ENCODE measurements around the gene ANKS1B.

The ANKS1B gene

DNA sequence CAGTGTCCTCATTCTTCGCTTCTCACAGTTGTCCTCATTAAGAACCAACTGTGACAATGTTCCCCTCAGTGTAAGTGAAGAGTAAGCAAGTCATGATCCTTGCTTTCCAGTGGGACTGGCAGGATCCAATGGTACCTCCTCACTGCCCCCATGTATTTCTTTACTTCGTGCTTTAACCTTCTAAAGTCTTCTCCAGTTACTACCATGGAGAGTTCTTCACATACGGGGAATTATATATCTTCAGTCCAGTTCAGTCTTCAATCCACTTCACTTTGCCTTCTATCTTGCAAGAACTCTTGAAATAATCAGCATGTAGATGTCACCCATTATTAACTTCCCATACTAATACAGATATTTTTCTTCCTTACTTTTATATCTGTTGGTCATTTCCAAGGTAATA lies 719.1 kb downstream of the ANKS1B start:
- DNase-seq (ENCODE audit: low read depth): no peak

- DNase-seq (ENCODE audit: low read depth): no peak
Observed at GRCh38 chr12:99261256-99261655, 723.5 kb downstream of the ANKS1B start.

GRCh38 chr12:99260456-99260996 lies 724.2 kb downstream of the ANKS1B start:
- no peak for DNase-seq (ENCODE audit: low read depth)

DNA sequence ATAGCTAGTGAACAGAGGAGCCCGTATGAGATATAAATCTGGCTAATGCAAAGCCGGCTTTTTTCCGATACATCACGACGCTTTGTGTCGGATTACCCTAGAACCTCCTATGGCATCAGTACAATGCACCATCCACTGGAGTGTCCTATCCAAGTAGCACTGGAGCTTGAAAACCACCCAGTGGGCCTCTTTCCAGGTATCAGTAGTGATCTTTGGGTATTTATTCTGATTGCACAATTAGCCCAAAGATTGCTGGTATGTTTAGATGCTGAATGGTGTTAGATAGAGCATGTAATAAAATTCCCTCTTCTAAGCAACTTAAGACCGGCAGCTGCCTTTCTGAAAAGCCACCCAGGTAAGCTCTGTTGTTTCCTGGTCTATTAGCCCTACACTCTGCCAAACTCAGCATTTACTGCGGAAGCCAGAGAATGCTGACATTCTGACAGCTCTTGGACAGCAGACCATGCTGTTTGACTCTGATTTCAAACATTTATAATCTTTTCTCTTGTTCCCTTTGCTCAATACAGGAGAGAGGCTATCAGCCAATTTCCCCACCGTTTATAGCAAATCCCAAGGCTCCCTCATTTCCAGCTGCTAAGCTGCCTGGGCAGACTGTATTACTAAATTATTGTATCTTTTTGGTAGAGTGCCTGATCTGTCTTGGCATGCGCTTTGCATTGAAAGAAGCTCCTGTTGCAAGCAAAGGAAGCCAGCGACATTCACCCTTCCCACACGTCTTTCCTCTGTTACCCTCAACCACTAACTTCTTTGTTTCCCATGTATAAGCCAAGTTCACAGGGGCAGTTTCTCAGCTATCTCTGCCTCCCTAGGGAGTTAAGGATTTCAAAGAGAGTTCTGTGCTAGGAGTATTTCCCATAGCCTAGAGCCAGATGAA lies 725.4 kb downstream of the ANKS1B start:
- peak; percentile 6 for DNase-seq (ENCODE audit: low read depth)

- peak; percentile 4 for DNase-seq (ENCODE audit: low read depth)
Observed at GRCh38 chr12:99257672-99258071, 727.1 kb downstream of the ANKS1B start.

DNA sequence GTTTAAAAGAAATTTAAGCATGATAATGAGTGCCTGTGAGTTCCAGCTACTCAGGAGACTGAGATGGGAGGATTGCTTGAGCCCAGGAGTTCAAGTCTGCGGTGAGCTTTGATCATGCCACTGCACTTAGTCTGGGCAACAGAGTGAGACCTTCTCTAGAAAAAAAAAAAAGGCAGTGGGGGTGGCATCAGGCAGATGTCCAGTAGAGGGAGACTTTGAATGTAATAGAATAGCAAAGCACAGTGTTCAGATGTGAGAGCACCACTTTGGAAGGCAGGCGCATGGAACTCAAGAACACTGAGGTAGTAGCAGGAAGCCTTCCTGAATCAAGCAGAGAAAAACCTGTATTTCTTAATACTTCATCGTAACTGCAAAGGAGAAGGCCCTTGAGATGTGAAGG lies 731.7 kb downstream of the ANKS1B start:
- peak; percentile 1 for DNase-seq (ENCODE audit: low read depth)

GRCh38 chr12:99250091-99250490 lies 734.6 kb downstream of the ANKS1B start:
- no peak for DNase-seq (ENCODE audit: low read depth)

DNA sequence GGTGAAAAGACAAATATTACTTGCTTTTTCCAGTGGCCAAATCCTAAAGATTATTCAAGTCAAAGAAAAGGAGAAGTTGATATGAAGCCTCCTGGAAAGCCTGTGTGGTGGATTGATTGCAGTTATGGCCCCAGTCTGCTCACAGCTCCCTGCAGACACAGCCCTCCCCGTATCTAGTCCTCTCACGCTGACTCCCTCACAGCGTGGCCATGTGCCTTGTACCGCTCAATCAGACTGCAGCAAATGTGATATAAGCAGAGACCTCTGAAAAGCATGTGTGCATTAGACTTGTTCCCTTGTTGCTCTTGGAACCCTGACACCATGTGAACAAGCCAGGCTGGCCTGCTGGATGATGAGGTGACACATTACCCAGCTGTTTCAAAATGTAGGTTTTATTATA lies 735.2 kb downstream of the ANKS1B start:
- DNase-seq (ENCODE audit: low read depth): no peak

- DNase-seq (ENCODE audit: low read depth): peak; percentile 6
Observed at GRCh38 chr12:99237907-99238538, 746.7 kb downstream of the ANKS1B start.

DNA sequence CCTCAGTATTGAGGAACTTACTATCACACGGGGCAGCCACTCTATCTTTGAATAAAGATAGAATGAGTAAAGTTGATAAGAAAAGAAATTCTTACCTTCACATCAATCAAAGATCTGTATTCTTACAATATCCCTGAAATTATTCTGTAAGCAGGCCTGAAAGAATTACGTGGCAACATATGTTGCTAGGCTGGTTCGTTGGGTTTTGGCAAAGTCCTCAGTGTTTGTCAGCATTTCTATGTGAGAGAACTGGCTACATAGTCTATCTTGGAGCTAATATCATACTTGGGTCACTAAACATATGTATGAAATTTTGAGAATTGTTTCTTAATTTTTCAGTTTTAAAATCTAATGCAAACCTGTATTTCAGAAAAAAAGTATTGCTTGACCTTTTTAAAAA lies 749.4 kb downstream of the ANKS1B start:
- DNase-seq (ENCODE audit: low read depth): no peak

GRCh38 chr12:99234702-99235101 lies 750.0 kb downstream of the ANKS1B start:
- no peak for DNase-seq (ENCODE audit: low read depth)

- DNase-seq (ENCODE audit: low read depth): no peak
Observed at GRCh38 chr12:99232324-99232723, 752.4 kb downstream of the ANKS1B start.

GRCh38 chr12:99231031-99231430 lies 753.7 kb downstream of the ANKS1B start:
- no peak for DNase-seq (ENCODE audit: low read depth)

DNA sequence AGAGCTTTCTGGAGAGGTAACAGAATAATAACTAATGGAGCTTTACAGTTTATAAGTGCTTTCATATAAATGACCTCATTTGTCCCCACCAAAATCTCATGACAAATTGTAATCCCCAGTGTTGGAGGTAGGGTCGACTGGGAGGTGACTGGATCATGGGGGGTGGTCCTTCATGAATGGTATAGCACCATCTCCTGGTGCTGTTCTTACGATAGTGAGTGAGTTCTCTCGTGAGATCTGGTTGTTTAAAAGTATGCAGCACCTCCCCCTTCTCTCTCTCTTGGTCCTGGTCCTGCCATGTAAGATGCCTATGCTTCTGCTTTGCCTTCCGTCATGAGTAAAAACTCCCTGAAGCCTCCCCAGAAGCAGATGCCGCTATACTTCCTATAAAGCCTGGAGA lies 760.5 kb downstream of the ANKS1B start:
- DNase-seq (ENCODE audit: low read depth): no peak

GRCh38 chr12:99223579-99223978 lies 761.2 kb downstream of the ANKS1B start:
- DNase-seq (ENCODE audit: low read depth): no peak

GRCh38 chr12:99213047-99213446 lies 771.7 kb downstream of the ANKS1B start:
- DNase-seq (ENCODE audit: low read depth): no peak

GRCh38 chr12:99212275-99212674 lies 772.5 kb downstream of the ANKS1B start:
- no peak for DNase-seq (ENCODE audit: low read depth)

DNA sequence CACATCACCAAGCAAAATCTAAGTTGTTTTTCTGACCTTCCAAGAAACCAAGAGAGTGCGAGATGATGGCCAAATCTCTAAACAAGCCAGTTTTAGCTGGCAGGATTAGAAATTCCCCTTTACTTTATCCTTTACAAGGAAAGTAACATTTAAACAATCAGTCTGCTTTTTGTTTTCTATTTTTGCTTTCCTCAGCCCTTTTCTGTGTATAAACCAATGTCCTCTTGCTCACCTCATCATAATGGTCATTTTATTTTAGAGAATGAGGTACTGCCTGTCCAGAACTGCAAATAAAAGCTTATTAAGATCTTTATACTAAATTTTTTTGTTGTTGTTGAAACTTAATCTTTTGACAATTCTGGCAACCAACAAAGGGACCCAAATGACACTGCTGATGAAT lies 779.6 kb downstream of the ANKS1B start:
- DNase-seq (ENCODE audit: low read depth): no peak

GRCh38 chr12:99201906-99202645 lies 782.7 kb downstream of the ANKS1B start:
- DNase-seq (ENCODE audit: low read depth): no peak

- peak; percentile 0 for DNase-seq (ENCODE audit: low read depth)
Observed at GRCh38 chr12:99200711-99201384, 783.9 kb downstream of the ANKS1B start.

- DNase-seq (ENCODE audit: low read depth): no peak
Observed at GRCh38 chr12:99195474-99195873, 789.3 kb downstream of the ANKS1B start.

DNA sequence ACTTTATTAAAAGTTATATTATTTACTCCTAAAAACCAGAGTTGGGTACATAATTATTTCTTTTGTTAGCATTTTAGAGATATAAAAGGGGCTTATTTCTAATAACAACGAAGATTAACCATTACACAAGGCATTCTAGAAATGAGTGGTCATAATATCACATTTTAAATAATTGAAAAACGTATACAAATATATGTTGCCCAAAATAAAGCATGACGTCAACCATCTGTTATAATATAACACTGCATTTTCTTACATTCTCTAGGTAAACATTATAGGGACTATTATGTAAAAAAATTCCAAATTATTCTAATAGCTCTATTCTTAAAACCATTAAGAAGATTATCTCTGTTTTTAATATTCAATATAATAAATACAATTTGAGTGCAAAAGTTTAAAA lies 792.2 kb downstream of the ANKS1B start:
- DNase-seq (ENCODE audit: low read depth): no peak
